AG04450 (cell line): ENCODE data around the gene RELN. TPM values are rescaled to one million over a fixed set of nuclear protein-coding genes. Genes with fewer than 3 reads are reported as not detected.

Experiments used
- CTCF ChIA-PET: fragments of 300-600, 350-600 bp; formaldehyde crosslinking; extraction: SDS; loops from one replicate; lab custom pipeline; 2022; ENCODE audit warnings: antibody characterized with exemption, inconsistent platforms; lab: Charles Lee
- POLR2A ChIA-PET: fragments of 350-600 bp; formaldehyde crosslinking; extraction: SDS; loops from one replicate; lab custom pipeline; 2021; ENCODE audit warnings: antibody characterized with exemption, inconsistent platforms; lab: Yijun Ruan, JAX
- DNase-seq: peaks from one replicate; pipeline ENCODE4 v3.0.0-alpha.2; 2011; ENCODE audit warnings: low read depth, low spot score
- H3K27ac ChIP-seq: one replicate; pipeline ENCODE4 v1.5.1; 2012; ENCODE audit warnings: low read depth, low read length, control low read depth
- H3K27me3 ChIP-seq: one replicate; pipeline ENCODE4 v1.6.0; 2012; ENCODE audit warnings: low read length; ENCODE audit not compliant: control insufficient read depth, insufficient read depth
- H3K4me3 ChIP-seq: 2 replicates; pipeline ENCODE4 v1.5.1; 2011; ENCODE audit warnings: mild to moderate bottlenecking, low read depth, low read length, control low read depth
- H3K9me3 ChIP-seq: 2 replicates; pipeline ENCODE4 v1.5.1; 2012; ENCODE audit warnings: low read length; ENCODE audit not compliant: control insufficient read depth, insufficient read depth
- polyA plus RNA-seq: library from polyadenylated mRNA; depleted of rRNA; stranded (reverse); fragments of >200 nt; gene quantifications from 2 replicates; pipeline ENCODE4 v1.2.3, GENCODE V29; 2011
- TF ChIP-seq, protein P1 (sequence below): IDR thresholded peaks from 2 replicates; pipeline ENCODE4 v1.5.1; 2011; ENCODE audit warnings: low read depth, low read length, control low read depth, inconsistent platforms

Gene RELN
- polyA plus RNA-seq, 1 experiment = 7.6 TPM

DNA sequence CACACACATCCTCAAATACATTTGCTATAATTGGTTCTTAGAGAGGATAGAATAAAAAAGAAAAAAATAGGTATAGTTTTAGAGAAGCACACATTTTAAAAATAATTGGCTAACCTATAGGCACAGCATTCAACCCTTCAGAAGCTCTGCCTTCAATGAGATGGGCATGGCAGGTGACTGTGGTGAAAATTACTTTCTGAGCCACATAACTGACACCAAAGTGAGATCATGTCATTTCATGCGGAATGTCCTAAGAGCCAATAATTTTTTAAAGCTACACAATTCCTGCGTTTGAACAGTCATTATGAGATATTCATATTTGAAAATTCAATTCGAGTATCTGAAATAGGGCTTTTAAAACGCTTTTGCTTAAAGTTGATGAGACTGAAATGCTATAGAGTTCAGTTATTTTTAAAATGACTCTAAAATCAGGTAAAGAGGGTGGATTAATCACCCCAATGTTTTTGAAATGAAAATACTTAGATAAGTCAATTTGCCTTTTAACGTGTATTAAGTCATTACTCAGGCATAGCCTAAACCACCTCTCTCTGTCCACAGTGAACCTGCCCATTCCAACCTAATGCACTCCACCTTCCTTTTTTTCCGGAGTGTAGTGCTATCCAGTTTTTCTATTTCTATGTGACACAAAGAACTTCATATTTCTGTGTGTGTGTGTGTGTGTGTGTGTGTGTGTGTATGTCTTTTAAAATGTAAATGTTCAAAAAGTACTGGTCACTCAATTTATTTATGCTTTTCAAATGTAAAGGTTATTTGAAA is 6.1 kb downstream of the RELN start:
- TF ChIP-seq, protein P1, sequence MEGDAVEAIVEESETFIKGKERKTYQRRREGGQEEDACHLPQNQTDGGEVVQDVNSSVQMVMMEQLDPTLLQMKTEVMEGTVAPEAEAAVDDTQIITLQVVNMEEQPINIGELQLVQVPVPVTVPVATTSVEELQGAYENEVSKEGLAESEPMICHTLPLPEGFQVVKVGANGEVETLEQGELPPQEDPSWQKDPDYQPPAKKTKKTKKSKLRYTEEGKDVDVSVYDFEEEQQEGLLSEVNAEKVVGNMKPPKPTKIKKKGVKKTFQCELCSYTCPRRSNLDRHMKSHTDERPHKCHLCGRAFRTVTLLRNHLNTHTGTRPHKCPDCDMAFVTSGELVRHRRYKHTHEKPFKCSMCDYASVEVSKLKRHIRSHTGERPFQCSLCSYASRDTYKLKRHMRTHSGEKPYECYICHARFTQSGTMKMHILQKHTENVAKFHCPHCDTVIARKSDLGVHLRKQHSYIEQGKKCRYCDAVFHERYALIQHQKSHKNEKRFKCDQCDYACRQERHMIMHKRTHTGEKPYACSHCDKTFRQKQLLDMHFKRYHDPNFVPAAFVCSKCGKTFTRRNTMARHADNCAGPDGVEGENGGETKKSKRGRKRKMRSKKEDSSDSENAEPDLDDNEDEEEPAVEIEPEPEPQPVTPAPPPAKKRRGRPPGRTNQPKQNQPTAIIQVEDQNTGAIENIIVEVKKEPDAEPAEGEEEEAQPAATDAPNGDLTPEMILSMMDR = no peak
- Histone ChIP-seq H3K4me3 (no peak overlapping the region), H3K9me3 (no peaks in the 10 kb centered on the region), H3K27me3 (peaks cover 9% of the 10 kb centered on the region), H3K27ac (no peak overlapping the region)
- POLR2A ChIA-PET = no interaction called here
- CTCF ChIA-PET = no interaction called here
- DNase-seq = no peak

DNA sequence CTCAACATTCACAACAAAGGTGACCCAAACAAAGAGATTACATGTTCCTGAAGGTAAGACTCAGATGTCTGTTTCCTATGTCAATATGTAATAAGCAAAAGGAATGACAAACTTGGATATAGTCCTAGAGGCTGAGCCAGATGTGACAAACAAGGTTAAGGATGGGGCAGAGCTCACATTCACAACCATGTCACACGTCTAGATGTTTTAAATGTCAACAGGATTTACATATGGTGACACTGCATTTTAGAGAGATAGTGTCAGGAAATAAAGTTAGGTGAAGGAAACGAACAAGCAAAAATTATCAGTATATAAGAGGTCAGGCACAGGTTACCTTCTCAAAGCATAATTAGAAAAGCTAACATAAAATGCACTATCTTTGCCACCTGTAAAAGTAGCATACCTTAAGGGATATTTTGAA is 8.4 kb downstream of the RELN start:
- ChIA-PET POLR2A (no interaction called here), CTCF (no interaction called here)
- TF ChIP-seq, protein P1 = no peak
- Histone ChIP-seq H3K27ac (no peak overlapping the region), H3K27me3 (no peaks in the 10 kb centered on the region), H3K4me3 (no peak overlapping the region), H3K9me3 (no peaks in the 10 kb centered on the region)
- DNase-seq = no peak

DNA sequence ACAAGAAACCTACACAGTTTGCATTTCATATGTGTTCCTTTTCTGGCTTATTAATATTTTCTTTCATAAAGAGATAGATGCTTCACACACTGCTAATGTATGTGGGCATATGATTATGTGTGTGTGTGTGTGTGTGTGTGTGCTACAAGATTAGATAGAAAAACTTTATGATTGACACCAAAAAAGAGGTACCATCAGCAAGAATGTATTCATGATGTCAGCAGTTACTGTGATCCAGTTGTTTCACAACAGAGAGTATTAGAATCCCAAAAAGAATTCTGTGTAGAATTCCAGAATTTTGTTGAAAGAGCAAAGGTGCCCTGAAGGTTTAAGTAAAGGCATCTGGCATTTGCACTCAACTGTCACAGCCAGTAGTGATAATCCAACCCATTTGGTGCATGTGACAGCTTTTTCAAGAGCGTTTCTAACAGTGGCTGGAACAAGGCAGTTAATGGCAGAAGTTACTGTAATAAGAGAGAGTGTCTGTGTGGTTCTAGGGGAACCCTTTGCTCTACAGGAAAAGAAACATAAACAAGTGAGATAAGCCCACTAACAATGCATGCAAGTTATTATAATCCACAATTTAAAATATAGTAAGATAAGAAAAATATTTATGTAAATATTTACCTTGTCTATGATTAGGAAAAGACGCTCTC is 16.6 kb downstream of the RELN start:
- no peaks in the 10 kb centered on the region for H3K27me3 ChIP-seq
- H3K4me3 ChIP-seq = no peak overlapping the region
- TF ChIP-seq, protein P1 = no peak
- no peaks in the 10 kb centered on the region for H3K9me3 ChIP-seq
- no peak for DNase-seq
- ChIA-PET POLR2A (no interaction called here), CTCF (no interaction called here)
- no peak overlapping the region for H3K27ac ChIP-seq

DNA sequence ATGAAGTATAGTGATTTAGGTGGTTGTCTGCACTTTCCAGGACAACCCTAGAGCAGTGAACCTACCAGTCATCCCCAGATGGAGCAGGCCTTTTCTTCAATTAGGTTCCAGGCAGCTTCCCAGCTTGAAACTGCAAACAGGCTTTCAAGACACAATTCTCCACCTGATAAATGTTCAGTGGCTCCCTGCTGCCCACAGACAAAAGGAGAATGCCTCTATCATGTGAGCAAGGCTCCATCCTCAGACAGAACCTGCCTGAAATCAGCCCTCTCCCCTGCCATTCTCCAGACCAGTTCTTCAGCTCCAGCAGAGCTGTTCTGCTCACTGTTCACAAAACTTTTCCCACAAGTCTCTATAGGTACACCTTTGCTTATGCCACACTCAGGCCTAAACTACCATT is 22.1 kb downstream of the RELN start:
- ChIA-PET POLR2A (no interaction called here), CTCF (no interaction called here)
- TF ChIP-seq, protein P1 = no peak
- DNase-seq = no peak
- H3K4me3 ChIP-seq = no peak overlapping the region
- no peaks in the 10 kb centered on the region for H3K27me3 ChIP-seq
- no peak overlapping the region for H3K27ac ChIP-seq
- H3K9me3 ChIP-seq = no peaks in the 10 kb centered on the region

DNA sequence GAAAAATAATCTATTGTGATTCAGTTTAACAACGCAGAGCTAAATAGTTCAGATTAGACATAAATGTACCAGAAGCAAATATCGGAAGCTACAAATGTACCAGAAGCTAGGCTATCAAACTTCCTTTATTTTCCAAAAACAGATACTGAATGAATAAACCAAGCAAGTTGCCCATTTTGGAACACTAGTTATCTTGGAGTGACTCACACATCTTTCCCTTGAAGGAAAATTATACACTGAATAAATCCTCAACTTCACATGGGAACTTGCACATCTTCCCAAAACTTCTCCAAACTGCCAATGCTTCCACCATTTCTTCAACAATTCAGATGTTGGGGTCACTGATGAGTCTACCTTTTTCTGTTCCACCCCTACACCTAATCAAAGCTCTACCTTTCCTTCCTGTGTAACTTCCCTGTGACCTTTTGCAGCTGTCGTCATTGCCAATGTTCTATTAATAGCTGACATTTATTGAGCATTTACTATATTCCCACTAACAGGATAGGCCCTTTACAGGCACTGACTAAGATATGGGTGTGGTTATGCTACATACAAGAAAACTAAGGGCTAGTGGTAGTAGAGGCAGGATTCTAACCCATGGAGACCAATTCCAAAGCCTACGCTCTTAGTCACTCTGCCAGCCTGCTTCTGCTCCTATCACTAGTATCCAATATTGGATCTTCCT is 22.7 kb downstream of the RELN start:
- no peaks in the 10 kb centered on the region for H3K27me3 ChIP-seq
- no peak overlapping the region for H3K27ac ChIP-seq
- TF ChIP-seq, protein P1 = no peak
- no peak for DNase-seq
- ChIA-PET POLR2A (no interaction called here), CTCF (no interaction called here)
- H3K9me3 ChIP-seq = no peaks in the 10 kb centered on the region
- no peak overlapping the region for H3K4me3 ChIP-seq
